ENCODE results near the gene CDKN2AIPNL. TPM values are rescaled to one million over a fixed set of nuclear protein-coding genes. Genes with fewer than 3 reads are reported as not detected.

The CDKN2AIPNL gene
- total and polyA plus RNA-seq, 12 donors = 14.1 to 63.7 (median 29.3) TPM

- 31 to 67% (median 47%) methylated on average over 2 of the region's 2 CpGs for WGBS, 4 donors
- H3K36me3 ChIP-seq (replicated peaks in 1 of 2) = peaks cover 0 to 28% of the 10 kb centered on the region in 2 donors
Observed at GRCh38 chr5:134398609-134399155, 13.0 kb downstream of the CDKN2AIPNL start.

DNA sequence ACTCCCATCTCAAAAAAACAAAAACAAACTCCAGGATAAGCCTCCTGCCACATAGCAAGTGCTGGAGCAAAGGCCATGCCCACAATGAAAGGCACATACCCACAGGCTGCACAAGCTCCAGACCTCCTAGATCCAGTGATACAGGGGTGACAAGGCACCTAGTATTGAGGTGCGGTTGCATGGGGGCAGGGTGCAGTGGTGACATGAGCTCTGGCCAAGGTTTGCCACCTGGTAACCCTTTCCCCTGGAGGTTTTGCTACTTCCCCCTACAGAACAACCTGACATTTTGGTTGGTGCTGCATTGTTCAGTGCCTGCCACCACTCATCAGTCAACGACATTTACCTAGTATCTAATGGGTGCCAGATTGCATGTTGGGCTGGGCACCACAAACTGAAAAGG is 14.5 kb downstream of the CDKN2AIPNL start:
- intact Hi-C loops (cut with DNase I) = no loop called here
- 78 to 100% (median 91%) methylated on average over 1 to 2 of the region's 2 CpGs for WGBS, 4 donors
- Histone ChIP-seq H3K9me3 (replicated peaks in 1 of 3) (no peaks in the 10 kb centered on the region), H3K27ac (no peak overlapping the region), H3K4me3 (no peak overlapping the region), H3K27me3 (no peaks in the 10 kb centered on the region), H3K36me3 (replicated peaks in 1 of 2) (peaks cover 0 to 43% of the 10 kb centered on the region in 2 donors), H3K4me1 (replicated peaks in 1 of 2) (peaks cover 7 to 15% of the 10 kb centered on the region in 2 donors)
- DNase-seq = no peak
- TF ChIP-seq POLR2A (IDR thresholded peaks at IDR 0.05) (no peak), CTCF (IDR thresholded peaks at IDR 0.05) (no peak)

More at GRCh38 chr5:134398609-134399155, 13.0 kb downstream of the CDKN2AIPNL start:
- no peak overlapping the region for H3K4me3 ChIP-seq
- TF ChIP-seq POLR2A (IDR thresholded peaks at IDR 0.05) = no peak
- TF ChIP-seq CTCF (IDR thresholded peaks at IDR 0.05) = no peak
- peak; percentile 73 to 92 (median 89) for DNase-seq
- intact Hi-C loops (cut with DNase I) = no loop called here
- no peaks in the 10 kb centered on the region for H3K9me3 ChIP-seq (replicated peaks in 1 of 3)
- H3K27ac ChIP-seq = peak overlapping the region in 2 of 5 donors; percentile 6 to 18
- H3K27me3 ChIP-seq = no peaks in the 10 kb centered on the region
- peaks cover 7 to 12% of the 10 kb centered on the region in 2 donors for H3K4me1 ChIP-seq (replicated peaks in 1 of 2)

GRCh38 chr5:134396274-134396673 is 15.4 kb downstream of the CDKN2AIPNL start:
- intact Hi-C loops (cut with DNase I) = no loop called here
- Histone ChIP-seq H3K36me3 (replicated peaks in 1 of 2) (peaks cover 0 to 52% of the 10 kb centered on the region in 2 donors), H3K27me3 (no peaks in the 10 kb centered on the region), H3K4me3 (no peak overlapping the region), H3K4me1 (replicated peaks in 1 of 2) (peaks cover 7 to 16% of the 10 kb centered on the region in 2 donors), H3K27ac (no peak overlapping the region), H3K9me3 (replicated peaks in 1 of 3) (no peaks in the 10 kb centered on the region)
- 76 to 94% (median 89%) methylated on average over 4 of the region's 4 CpGs for WGBS, 4 donors
- TF ChIP-seq CTCF (IDR thresholded peaks at IDR 0.05) = no peak
- no peak for TF ChIP-seq POLR2A (IDR thresholded peaks at IDR 0.05)
- no peak for DNase-seq

- peaks cover 0 to 65% of the 10 kb centered on the region in 2 donors for H3K36me3 ChIP-seq (replicated peaks in 1 of 2)
Observed at GRCh38 chr5:134394932-134395331, 16.7 kb downstream of the CDKN2AIPNL start.

More at GRCh38 chr5:134394932-134395331, 16.7 kb downstream of the CDKN2AIPNL start:
- no peaks in the 10 kb centered on the region for H3K9me3 ChIP-seq (replicated peaks in 1 of 3)
- H3K27me3 ChIP-seq = no peaks in the 10 kb centered on the region
- no peak overlapping the region for H3K27ac ChIP-seq
- intact Hi-C loops (cut with DNase I) = no loop called here
- no peak for DNase-seq
- 88 to 100% (median 93%) methylated on average over 7 of the region's 7 CpGs for WGBS, 4 donors
- no peak overlapping the region for H3K4me3 ChIP-seq
- peaks cover 7 to 16% of the 10 kb centered on the region in 2 donors for H3K4me1 ChIP-seq (replicated peaks in 1 of 2)
- TF ChIP-seq CTCF (IDR thresholded peaks at IDR 0.05) = no peak
